NCI-H2227 (cell line): ENCODE data around the gene CLCN5.
"Not testable (repeated sequence)": the region's sequence is repeated elsewhere in the genome, so short reads cannot be mapped to it uniquely, and the experiment has no call there.

ENCODE experiments used
- DNase-seq: peaks from one replicate; lab custom pipeline; 2025; ENCODE audit not compliant: unreplicated experiment; lab: John Stamatoyannopoulos, UW

The CLCN5 gene

GRCh38 chrX:49995107-49995731 lies 72.8 kb downstream of the CLCN5 start:
- DNase-seq = no peak

- no peak for DNase-seq
Observed at GRCh38 chrX:49995795-49996455, 73.5 kb downstream of the CLCN5 start.

- DNase-seq = no peak
Observed at GRCh38 chrX:49996474-49996873, 74.1 kb downstream of the CLCN5 start.

GRCh38 chrX:49999087-49999486 lies 76.7 kb downstream of the CLCN5 start:
- DNase-seq = no peak

- no peak for DNase-seq
Observed at GRCh38 chrX:50000937-50001542, 78.6 kb downstream of the CLCN5 start.

- no peak for DNase-seq
Observed at GRCh38 chrX:50002067-50002714, 79.8 kb downstream of the CLCN5 start.

- no peak for DNase-seq
Observed at GRCh38 chrX:50003467-50003866, 81.1 kb downstream of the CLCN5 start.

GRCh38 chrX:50003927-50004326 lies 81.5 kb downstream of the CLCN5 start:
- DNase-seq = no peak

- not testable (repeated sequence) for DNase-seq
Observed at GRCh38 chrX:50025591-50025990, 103.2 kb downstream of the CLCN5 start.

- DNase-seq = no peak
Observed at GRCh38 chrX:50035126-50035525, 112.7 kb downstream of the CLCN5 start.

GRCh38 chrX:50036426-50036825 lies 114.0 kb downstream of the CLCN5 start:
- no peak for DNase-seq

GRCh38 chrX:50045823-50046222 lies 123.4 kb downstream of the CLCN5 start:
- no peak for DNase-seq

- no peak for DNase-seq
Observed at GRCh38 chrX:50049228-50049627, 126.8 kb downstream of the CLCN5 start.

GRCh38 chrX:50054147-50054546 lies 131.8 kb downstream of the CLCN5 start:
- no peak for DNase-seq

GRCh38 chrX:50066318-50066937 lies 144.0 kb downstream of the CLCN5 start:
- DNase-seq = no peak

GRCh38 chrX:50067435-50068284 lies 145.3 kb downstream of the CLCN5 start:
- DNase-seq = peak; percentile 95

- no peak for DNase-seq
Observed at GRCh38 chrX:50068285-50068563, 145.8 kb downstream of the CLCN5 start.

GRCh38 chrX:50068893-50069292 lies 146.5 kb downstream of the CLCN5 start:
- no peak for DNase-seq

GRCh38 chrX:50071494-50071893 lies 149.1 kb downstream of the CLCN5 start:
- no peak for DNase-seq

GRCh38 chrX:50072110-50072509 lies 149.7 kb downstream of the CLCN5 start:
- DNase-seq = no peak

- no peak for DNase-seq
Observed at GRCh38 chrX:50073601-50074000, 151.2 kb downstream of the CLCN5 start.
